ES-I3 (cell line): ENCODE results near the gene LMBR1L.
A peak's percentile ranks its signal among the peaks of the same experiment; 100 is the strongest.

Experiments used
- H3K36me3 ChIP-seq: 2 replicates; pipeline ENCODE4 v1.6.1; 2013; ENCODE audit warnings: mild to moderate bottlenecking, low read length, control low read depth, moderate library complexity; ENCODE audit not compliant: insufficient read depth
- H3K4me1 ChIP-seq: 2 replicates; pipeline ENCODE4 v1.6.1; 2013; ENCODE audit warnings: mild to moderate bottlenecking, control low read depth, low read length; ENCODE audit not compliant: insufficient read depth
- H3K9ac ChIP-seq: 2 replicates; pipeline ENCODE4 v1.6.1; 2013; ENCODE audit warnings: low read depth, mild to moderate bottlenecking, low read length, moderate library complexity
- H3K9me3 ChIP-seq: 2 replicates; pipeline ENCODE4 v1.6.1; 2013; ENCODE audit warnings: mild to moderate bottlenecking, low read length, moderate library complexity; ENCODE audit not compliant: control insufficient read depth, insufficient read depth

The LMBR1L gene

GRCh38 chr12:49058366-49059044, 52.1 kb downstream of the LMBR1L start:
- H3K9ac ChIP-seq: peak overlapping the region; percentile 86; the same call in 1 of the 2 replicates
- peaks cover 4% of the 10 kb centered on the region; the same call in 1 of the 2 replicates for H3K36me3 ChIP-seq
- no peaks in the 10 kb centered on the region for H3K9me3 ChIP-seq
- peaks cover 30% of the 10 kb centered on the region for H3K4me1 ChIP-seq

- Histone ChIP-seq H3K4me1 (peaks cover 30% of the 10 kb centered on the region), H3K9ac (peak overlapping the region; percentile 86; the same call in 1 of the 2 replicates), H3K9me3 (no peaks in the 10 kb centered on the region), H3K36me3 (peaks cover 4% of the 10 kb centered on the region; the same call in 1 of the 2 replicates)
Measured at GRCh38 chr12:49057888-49058287, 52.8 kb downstream of the LMBR1L start.

- H3K9me3 ChIP-seq: no peaks in the 10 kb centered on the region
- peaks cover 4% of the 10 kb centered on the region; the same call in 1 of the 2 replicates for H3K36me3 ChIP-seq
- H3K4me1 ChIP-seq: peaks cover 30% of the 10 kb centered on the region
- H3K9ac ChIP-seq: no peak overlapping the region
Measured at GRCh38 chr12:49055978-49056754, 54.5 kb downstream of the LMBR1L start.

GRCh38 chr12:49055092-49055491, 55.6 kb downstream of the LMBR1L start:
- no peak overlapping the region for H3K9ac ChIP-seq

GRCh38 chr12:49054524-49054923, 56.1 kb downstream of the LMBR1L start:
- no peaks in the 10 kb centered on the region for H3K9me3 ChIP-seq
- peaks cover 11% of the 10 kb centered on the region for H3K36me3 ChIP-seq
- H3K9ac ChIP-seq: no peak overlapping the region
- peaks cover 30% of the 10 kb centered on the region for H3K4me1 ChIP-seq

More at GRCh38 chr12:49055092-49055491, 55.6 kb downstream of the LMBR1L start:
- Histone ChIP-seq H3K4me1 (peaks cover 30% of the 10 kb centered on the region), H3K36me3 (peaks cover 11% of the 10 kb centered on the region), H3K9me3 (no peaks in the 10 kb centered on the region)

GRCh38 chr12:49054096-49054495, 56.6 kb downstream of the LMBR1L start:
- H3K9me3 ChIP-seq: no peaks in the 10 kb centered on the region
- H3K36me3 ChIP-seq: peaks cover 14% of the 10 kb centered on the region
- H3K9ac ChIP-seq: no peak overlapping the region
- peaks cover 30% of the 10 kb centered on the region for H3K4me1 ChIP-seq

GRCh38 chr12:49052451-49053208, 58.0 kb downstream of the LMBR1L start:
- H3K36me3 ChIP-seq: peaks cover 29% of the 10 kb centered on the region
- no peak overlapping the region for H3K9ac ChIP-seq
- peaks cover 19% of the 10 kb centered on the region for H3K4me1 ChIP-seq

GRCh38 chr12:49051777-49052438, 58.7 kb downstream of the LMBR1L start:
- H3K36me3 ChIP-seq: peaks cover 30% of the 10 kb centered on the region
- peaks cover 12% of the 10 kb centered on the region for H3K4me1 ChIP-seq
- no peaks in the 10 kb centered on the region for H3K9me3 ChIP-seq
- no peak overlapping the region for H3K9ac ChIP-seq

More at GRCh38 chr12:49052451-49053208, 58.0 kb downstream of the LMBR1L start:
- H3K9me3 ChIP-seq: no peaks in the 10 kb centered on the region

GRCh38 chr12:49051373-49051764, 59.3 kb downstream of the LMBR1L start:
- peaks cover 30% of the 10 kb centered on the region for H3K36me3 ChIP-seq
- no peaks in the 10 kb centered on the region for H3K9me3 ChIP-seq
- no peak overlapping the region for H3K9ac ChIP-seq
- peaks cover 7% of the 10 kb centered on the region for H3K4me1 ChIP-seq

- Histone ChIP-seq H3K4me1 (0 out of 2 replicates have a peak, but pooled peaks cover 2% of the 10 kb centered on the region), H3K36me3 (peaks cover 35% of the 10 kb centered on the region), H3K9me3 (no peaks in the 10 kb centered on the region), H3K9ac (no peak overlapping the region)
Measured at GRCh38 chr12:49050507-49051372, 59.9 kb downstream of the LMBR1L start.

- no peaks in the 10 kb centered on the region for H3K4me1 ChIP-seq
- no peaks in the 10 kb centered on the region for H3K9me3 ChIP-seq
- peaks cover 35% of the 10 kb centered on the region for H3K36me3 ChIP-seq
- H3K9ac ChIP-seq: no peak overlapping the region
Measured at GRCh38 chr12:49049566-49050224, 61.0 kb downstream of the LMBR1L start.

GRCh38 chr12:49048953-49049352, 61.7 kb downstream of the LMBR1L start:
- H3K36me3 ChIP-seq: peaks cover 35% of the 10 kb centered on the region
- H3K4me1 ChIP-seq: no peaks in the 10 kb centered on the region
- H3K9me3 ChIP-seq: no peaks in the 10 kb centered on the region
- H3K9ac ChIP-seq: no peak overlapping the region
